ENCODE measurements around the gene PTCH1. TPM values are rescaled to one million over a fixed set of nuclear protein-coding genes. Genes with fewer than 3 reads are reported as not detected.

PTCH1 gene
- polyA plus RNA-seq, 4 donors = 27.6 to 43.0 (median 28.2) TPM

GRCh38 chr9:95413793-95414192 is 103.0 kb downstream of the PTCH1 start:
- DNase-seq (ENCODE audit: low read depth in 4 of 4, low spot score in 2 of 4) = no peak

- DNase-seq (ENCODE audit: low read depth in 4 of 4, low spot score in 2 of 4) = no peak
Measured at GRCh38 chr9:95411054-95411892, 105.5 kb downstream of the PTCH1 start.

GRCh38 chr9:95409650-95410426 is 106.9 kb downstream of the PTCH1 start:
- DNase-seq (ENCODE audit: low read depth in 4 of 4, low spot score in 2 of 4) = no peak

- no peak for DNase-seq (ENCODE audit: low read depth in 4 of 4, low spot score in 2 of 4)
Measured at GRCh38 chr9:95407524-95407923, 109.2 kb downstream of the PTCH1 start.

GRCh38 chr9:95406121-95406520 is 110.7 kb downstream of the PTCH1 start:
- no peak for DNase-seq (ENCODE audit: low read depth in 4 of 4, low spot score in 2 of 4)

- no peak for DNase-seq (ENCODE audit: low read depth in 4 of 4, low spot score in 2 of 4)
Measured at GRCh38 chr9:95399261-95399660, 117.5 kb downstream of the PTCH1 start.

Other genes starting within 250 kb of the PTCH1 start
- 10 to 100 TPM; 21.2 to 26.8 (median 23.1) TPM for gene FANCC, start 199.3 kb downstream of the PTCH1 start, polyA plus RNA-seq (ENCODE audit: insufficient read length in 4 of 4)

Data from left renal cortex interstitium (tissue), 4 donors.